GM19099 (cell line): ENCODE measurements around the gene PRSS3.

Source experiments
- POLR2A ChIP-seq: IDR thresholded peaks from 3 replicates; pipeline ENCODE4 v1.6.1; 2011; ENCODE audit warnings: low read depth; ENCODE audit not compliant: insufficient read length; ENCODE audit errors: extremely low read depth

The PRSS3 gene

DNA sequence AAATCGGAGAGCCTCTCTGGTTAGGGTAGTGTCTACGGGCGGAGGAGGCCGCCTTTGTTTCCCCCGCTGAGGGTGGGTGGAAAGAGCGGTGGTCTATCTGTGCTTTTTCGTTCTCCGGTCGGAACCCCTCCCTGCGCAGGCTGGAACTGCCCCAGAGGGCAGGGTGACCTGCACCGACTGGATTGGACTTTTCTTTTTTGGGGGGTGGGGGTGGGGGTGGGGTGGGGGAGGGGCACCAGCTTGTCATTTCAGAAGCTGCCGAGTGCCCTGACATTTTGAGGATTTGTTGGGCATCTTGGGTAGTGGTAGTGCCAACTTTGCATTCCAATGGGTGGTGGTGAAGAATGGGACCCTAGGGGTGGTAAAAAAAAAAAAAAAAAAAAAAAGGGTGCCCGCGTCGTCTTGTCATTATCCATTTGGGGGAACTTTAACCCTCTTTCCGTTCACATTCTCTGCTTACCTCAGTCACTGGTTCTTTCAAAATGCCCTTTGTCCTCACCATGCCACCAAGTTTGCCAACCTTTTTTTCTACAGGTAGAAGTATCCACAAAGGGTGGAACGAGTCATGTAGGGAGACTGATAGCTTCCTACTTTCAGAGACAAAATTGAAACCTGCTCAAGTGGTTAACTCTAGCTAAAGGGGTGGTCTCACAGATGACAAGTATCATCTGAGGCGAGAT, 22.9 kb downstream of the PRSS3 start:
- no peak for TF ChIP-seq POLR2A

- TF ChIP-seq POLR2A: no peak
These were observed 23.6 kb downstream of the PRSS3 start for GRCh38 chr9:33818847-33819500.

- no peak for TF ChIP-seq POLR2A
These were observed 24.9 kb downstream of the PRSS3 start for GRCh38 chr9:33820231-33820745.

DNA sequence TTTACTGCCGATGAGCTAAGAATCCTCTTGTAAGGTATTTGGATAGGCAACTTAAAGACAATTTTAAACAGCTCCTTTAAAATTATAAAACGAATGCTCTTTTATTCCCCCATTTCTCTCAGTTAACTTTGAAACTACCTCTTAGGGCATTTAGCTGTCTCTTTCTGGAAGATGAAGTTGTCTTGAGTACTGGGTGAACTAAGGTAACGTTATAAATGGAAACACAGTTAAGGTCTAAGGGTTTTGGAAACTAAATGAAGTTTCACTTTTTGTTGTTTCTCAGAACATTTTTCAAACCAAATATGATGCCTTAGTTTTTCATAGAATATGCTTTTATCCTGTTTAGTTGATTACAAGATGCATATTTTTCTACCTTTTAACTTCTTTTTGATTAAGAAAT, 28.4 kb downstream of the PRSS3 start:
- no peak for TF ChIP-seq POLR2A

GRCh38 chr9:33835625-33836260, 40.4 kb downstream of the PRSS3 start:
- no peak for TF ChIP-seq POLR2A

DNA sequence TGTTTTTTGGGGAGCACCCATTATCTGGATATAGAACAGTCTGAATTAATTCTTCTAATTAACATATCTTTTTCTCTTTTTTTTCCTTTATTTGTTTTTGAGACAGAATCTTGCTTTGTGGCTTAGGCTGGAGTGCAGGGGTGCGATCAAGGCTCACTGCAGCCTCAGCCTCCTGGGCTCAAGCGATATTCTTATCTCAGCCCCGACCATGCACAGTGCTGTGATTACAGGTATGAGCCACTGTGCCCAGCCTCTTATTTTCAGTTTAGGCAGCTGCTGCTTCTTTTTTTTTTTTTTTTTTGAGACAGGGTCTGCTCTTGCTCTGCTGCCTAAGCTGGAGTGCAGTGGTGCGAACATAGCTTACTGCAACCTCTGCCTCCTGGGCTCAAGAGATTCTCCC, 41.8 kb downstream of the PRSS3 start:
- no peak for TF ChIP-seq POLR2A

DNA sequence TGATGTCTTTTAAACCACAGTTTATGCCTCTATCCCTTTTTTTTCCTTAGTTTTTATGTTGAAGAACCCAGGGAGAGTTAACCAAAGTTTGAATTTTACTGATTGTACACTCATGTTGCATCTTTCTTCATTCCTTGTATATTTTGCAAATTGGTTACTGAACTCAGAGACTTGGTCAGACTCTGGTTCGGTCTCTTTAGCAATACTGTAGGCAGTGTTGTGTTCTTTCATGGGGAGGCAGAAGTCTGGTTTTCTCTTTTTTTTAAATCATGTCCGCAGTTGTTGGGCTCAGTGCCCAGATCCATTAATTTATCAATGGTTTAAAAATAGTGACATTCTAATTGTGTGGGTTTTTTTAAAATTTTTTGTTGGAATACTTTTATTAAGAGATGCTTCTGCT, 45.0 kb downstream of the PRSS3 start:
- no peak for TF ChIP-seq POLR2A

- no peak for TF ChIP-seq POLR2A
These were observed 48.1 kb downstream of the PRSS3 start for GRCh38 chr9:33843312-33843961.

- TF ChIP-seq POLR2A: no peak
These were observed 50.9 kb downstream of the PRSS3 start for GRCh38 chr9:33846231-33846630.
